Liver (tissue), 9 donors: ENCODE results near the gene PRKAB1. TPM values are rescaled to one million over a fixed set of nuclear protein-coding genes. Genes with fewer than 3 reads are reported as not detected.

Experiments used
- DNase-seq: peaks from one replicate; pipeline ENCODE4 v3.0.0-alpha.2; 2017; ENCODE audit warnings: low spot score
- H3K27ac ChIP-seq, 2 donors: one replicate each; pipeline ENCODE4 v1.7.0; 2013; ENCODE audit warnings: inconsistent platforms in 2 of 2, low read length in 2 of 2, control low read depth in 1 of 2, low read depth in 1 of 2, mild to moderate bottlenecking in 1 of 2
- H3K27me3 ChIP-seq, 4 donors: one replicate each; pipeline versions ENCODE4 v1.6.1 to v1.7.0; 2013; ENCODE audit warnings: low read length in 3 of 4, inconsistent platforms in 1 of 4, mild to moderate bottlenecking in 1 of 4, moderate library complexity in 1 of 4; ENCODE audit not compliant: control insufficient read depth in 4 of 4, insufficient read depth in 4 of 4
- H3K36me3 ChIP-seq, 4 donors: one replicate each; pipeline versions ENCODE4 v1.6.1 to v1.7.0; 2013; ENCODE audit warnings: low read length in 3 of 4, mild to moderate bottlenecking in 3 of 4, low read depth in 1 of 4, moderate library complexity in 1 of 4; ENCODE audit not compliant: control insufficient read depth in 4 of 4, insufficient read depth in 3 of 4
- H3K4me1 ChIP-seq, 4 donors: one replicate each; pipeline versions ENCODE4 v1.6.1 to v1.7.0; 2013; ENCODE audit warnings: low read length in 3 of 4, mild to moderate bottlenecking in 3 of 4, moderate library complexity in 1 of 4; ENCODE audit not compliant: control insufficient read depth in 4 of 4, insufficient read depth in 4 of 4
- H3K4me3 ChIP-seq, 3 donors: one replicate each; pipeline versions ENCODE4 v1.6.1 to v1.7.0; 2013; ENCODE audit warnings: low read length in 3 of 3, control low read depth in 1 of 3, low read depth in 1 of 3, mild to moderate bottlenecking in 1 of 3
- H3K9ac ChIP-seq, 2 donors: one replicate each; pipeline ENCODE4 v1.7.0; 2013; ENCODE audit warnings: low read length in 2 of 2, mild to moderate bottlenecking in 2 of 2, moderate library complexity in 2 of 2, control low read depth in 1 of 2, low read depth in 1 of 2
- H3K9me3 ChIP-seq, 4 donors: one replicate each; pipeline versions ENCODE4 v1.6.1 to v1.7.0; 2013; ENCODE audit warnings: low read length in 3 of 4; ENCODE audit not compliant: control insufficient read depth in 4 of 4
- EGR1 ChIP-seq, 2 donors: IDR thresholded peaks; 2 replicates each; pipeline ENCODE4 v1.6.1; 2016 to 2018; ENCODE audit warnings: antibody characterized with exemption in 2 of 2, low read depth in 2 of 2
- FOXA2 ChIP-seq: IDR thresholded peaks from 2 replicates; pipeline ENCODE4 v1.6.1; 2016; ENCODE audit warnings: antibody characterized with exemption
- GABPA ChIP-seq, 2 donors: IDR thresholded peaks in 1 of 2; conservative IDR thresholded peaks in 1 of 2; 2 replicates each; pipeline ENCODE4 v1.6.1; 2016; ENCODE audit warnings: antibody characterized with exemption in 2 of 2, mild to moderate bottlenecking in 1 of 2, moderate library complexity in 1 of 2
- HNF4A ChIP-seq, 2 donors: conservative IDR thresholded peaks; 2 replicates each; pipeline ENCODE4 v1.6.1; 2016; ENCODE audit warnings: antibody characterized with exemption in 2 of 2, mild to moderate bottlenecking in 2 of 2
- HNF4G ChIP-seq: IDR thresholded peaks from 2 replicates; pipeline ENCODE4 v1.6.1; 2016; ENCODE audit warnings: antibody characterized with exemption
- NR2F2 ChIP-seq: IDR thresholded peaks from 2 replicates; pipeline ENCODE4 v1.6.1; 2016; ENCODE audit warnings: antibody characterized with exemption
- RAD21 ChIP-seq, 2 donors: IDR thresholded peaks; 2 replicates each; pipeline ENCODE4 v1.6.1; 2016; ENCODE audit warnings: antibody characterized with exemption in 2 of 2, mild to moderate bottlenecking in 2 of 2
- REST ChIP-seq: IDR thresholded peaks from 2 replicates; pipeline ENCODE4 v1.6.1; 2016; ENCODE audit warnings: antibody characterized with exemption, mild to moderate bottlenecking
- RXRA ChIP-seq, 2 donors: IDR thresholded peaks; 2 replicates each; pipeline ENCODE4 v1.6.1; 2017 to 2018; ENCODE audit warnings: antibody characterized with exemption in 2 of 2, mild to moderate bottlenecking in 1 of 2
- SP1 ChIP-seq: IDR thresholded peaks from 2 replicates; pipeline ENCODE4 v1.6.1; 2018; ENCODE audit warnings: antibody characterized with exemption, mild to moderate bottlenecking
- WGBS: extraction: QIAGEN DNeasy Blood & Tissue Kit; methylation state at CpG from one replicate; pipeline ENCODE4 v1.1.7; 2013; 5-methylcytosine and 5-hydroxymethylcytosine counted together
- polyA plus RNA-seq, 2 donors: library from polyadenylated mRNA; stranded (reverse) in 1 of 2; unstranded in 1 of 2; fragments of 200-250 nt in 1 of 2; fragments of >200 nt in 1 of 2; fragmentation: Nextera tagmentation in 1 of 2; extraction: Ambion mirVana in 1 of 2; gene quantifications; one replicate each; pipeline versions ENCODE4 v1.2.1 to v1.2.3, GENCODE V29; 2013 to 2015
- total RNA-seq, 2 donors: library from RNA; depleted of rRNA; stranded (reverse); fragments of >200 nt; gene quantifications; one replicate each; pipeline ENCODE4 v1.2.3, GENCODE V29; 2014
- TF ChIP-seq, protein P1 (sequence below): IDR thresholded peaks from 2 replicates; pipeline ENCODE4 v1.6.1; 2016; ENCODE audit warnings: antibody characterized with exemption
- TF ChIP-seq, protein P2 (sequence below): fragments of 150-350 bp; IDR thresholded peaks from 2 replicates; pipeline ENCODE4 v1.5.1; 2017; ENCODE audit warnings: improper control_type of control experiment, low read depth, low read length; ENCODE audit not compliant: missing input control
- donor health status: healthy.
- donor health status: healthy.
- donor health status: healthy.
- donor health status: healthy.
- donor health status: healthy.

PRKAB1 gene
- total and polyA plus RNA-seq, 4 donors, result 10.5 to 29.9 (median 11.3) TPM

DNA sequence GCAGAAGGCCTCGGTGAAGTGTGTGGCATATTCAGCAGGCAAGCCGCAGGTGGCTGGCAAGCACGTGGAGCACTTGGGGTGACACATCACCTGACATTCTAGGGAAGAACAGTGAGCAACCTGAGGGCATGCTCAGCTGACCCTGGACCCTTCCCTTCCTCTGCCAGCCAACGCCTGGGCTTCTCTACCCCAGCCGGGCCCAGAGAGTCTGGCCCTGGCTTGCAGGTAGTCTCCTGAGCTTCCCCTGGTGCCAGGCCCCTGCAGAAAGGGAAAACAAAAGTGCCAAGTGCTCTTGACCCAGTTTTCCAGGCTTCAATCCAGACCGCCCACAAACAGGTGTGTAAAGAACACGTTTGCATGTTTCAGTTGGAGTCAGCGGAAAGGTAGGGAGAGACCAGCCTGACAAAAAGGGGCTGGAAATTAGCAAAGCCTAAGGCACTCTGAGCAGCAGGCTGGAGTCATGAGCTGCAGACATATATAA lies 45.7 kb downstream of the PRKAB1 start:
- Histone ChIP-seq H3K36me3 (no peaks in the 10 kb centered on the region), H3K4me1 (peaks cover 3 to 14% (median 8%) of the 10 kb centered on the region in 4 donors), H3K9me3 (peaks cover 0 to 2% (median 0%) of the 10 kb centered on the region in 4 donors), H3K27me3 (no peaks in the 10 kb centered on the region), H3K27ac (peak overlapping the region in 1 of 2 donors; percentile 9), H3K4me3 (no peak overlapping the region), H3K9ac (no peak overlapping the region)
- WGBS, result 61% methylated on average over 8 of the region's 8 CpGs
- TF ChIP-seq FOXA2 (no peak), REST (no peak), HNF4A (conservative IDR thresholded peaks at IDR 0.05) (peak in 1 of 2 donors; percentile 18), SP1 (peak; percentile 26)
- no peak for DNase-seq

- Histone ChIP-seq H3K27ac (no peak overlapping the region), H3K9ac (no peak overlapping the region), H3K4me1 (peaks cover 3 to 14% (median 8%) of the 10 kb centered on the region in 4 donors), H3K36me3 (no peaks in the 10 kb centered on the region), H3K9me3 (peaks cover 0 to 2% (median 0%) of the 10 kb centered on the region in 4 donors), H3K4me3 (no peak overlapping the region), H3K27me3 (no peaks in the 10 kb centered on the region)
- no peak for DNase-seq
- no peak for TF ChIP-seq GABPA (IDR thresholded peaks at IDR 0.05 in 1 of 2, conservative IDR thresholded peaks at IDR 0.05 in 1 of 2)
- no peak for TF ChIP-seq NR2F2
- TF ChIP-seq, protein P1, sequence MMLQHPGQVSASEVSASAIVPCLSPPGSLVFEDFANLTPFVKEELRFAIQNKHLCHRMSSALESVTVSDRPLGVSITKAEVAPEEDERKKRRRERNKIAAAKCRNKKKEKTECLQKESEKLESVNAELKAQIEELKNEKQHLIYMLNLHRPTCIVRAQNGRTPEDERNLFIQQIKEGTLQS, result no peak
- no peak for TF ChIP-seq HNF4G
- no peak for TF ChIP-seq REST
- TF ChIP-seq EGR1 (IDR thresholded peaks at IDR 0.05; ENCODE audit: low read depth in 2 of 2), result no peak
- no peak for TF ChIP-seq RAD21 (IDR thresholded peaks at IDR 0.05)
- TF ChIP-seq, protein P2, sequence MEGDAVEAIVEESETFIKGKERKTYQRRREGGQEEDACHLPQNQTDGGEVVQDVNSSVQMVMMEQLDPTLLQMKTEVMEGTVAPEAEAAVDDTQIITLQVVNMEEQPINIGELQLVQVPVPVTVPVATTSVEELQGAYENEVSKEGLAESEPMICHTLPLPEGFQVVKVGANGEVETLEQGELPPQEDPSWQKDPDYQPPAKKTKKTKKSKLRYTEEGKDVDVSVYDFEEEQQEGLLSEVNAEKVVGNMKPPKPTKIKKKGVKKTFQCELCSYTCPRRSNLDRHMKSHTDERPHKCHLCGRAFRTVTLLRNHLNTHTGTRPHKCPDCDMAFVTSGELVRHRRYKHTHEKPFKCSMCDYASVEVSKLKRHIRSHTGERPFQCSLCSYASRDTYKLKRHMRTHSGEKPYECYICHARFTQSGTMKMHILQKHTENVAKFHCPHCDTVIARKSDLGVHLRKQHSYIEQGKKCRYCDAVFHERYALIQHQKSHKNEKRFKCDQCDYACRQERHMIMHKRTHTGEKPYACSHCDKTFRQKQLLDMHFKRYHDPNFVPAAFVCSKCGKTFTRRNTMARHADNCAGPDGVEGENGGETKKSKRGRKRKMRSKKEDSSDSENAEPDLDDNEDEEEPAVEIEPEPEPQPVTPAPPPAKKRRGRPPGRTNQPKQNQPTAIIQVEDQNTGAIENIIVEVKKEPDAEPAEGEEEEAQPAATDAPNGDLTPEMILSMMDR, result no peak
- no peak for TF ChIP-seq RXRA (IDR thresholded peaks at IDR 0.05)
- over 99% methylated on average over 4 of the region's 4 CpGs for WGBS
Measured at GRCh38 chr12:119714614-119715267, 46.8 kb downstream of the PRKAB1 start.
